Pancreas (tissue), 10 donors: ENCODE measurements around the gene USP44. TPM values are rescaled to one million over a fixed set of nuclear protein-coding genes. Genes with fewer than 3 reads are reported as not detected.

Experiments used
- ATAC-seq, 4 donors: fragments of 200-7000 bp; cut with Tn5 transposase; one replicate each; pipeline versions ENCODE4 v1.8.0 to v1.9.1; 2020; ENCODE audit warnings: mild to moderate bottlenecking in 4 of 4, moderate library complexity in 4 of 4
- DNase-seq, 6 donors: peaks; one replicate each; pipeline ENCODE4 v3.0.0-alpha.2; 2020
- FAIRE-seq: peaks from 2 replicates; lab custom pipeline; 2012; peaks lifted over from hg19 to GRCh38; lab: Jason Lieb, UNC
- H3K27ac ChIP-seq, 4 donors: fragments of 200-600 bp; sonication (generic); 1 replicate in 3 of 4; 2 replicates in 1 of 4; pipeline versions ENCODE4 v1.5.0 to v1.8.0; 2020
- H3K27me3 ChIP-seq, 4 donors: fragments of 200-600 bp; one replicate each; pipeline ENCODE4 v1.8.0; 2021
- H3K36me3 ChIP-seq, 3 donors: fragments of 200-600 bp; sonication (generic) in 1 of 3; one replicate each; pipeline versions ENCODE4 v1.5.0 to v1.8.0; 2020 to 2021
- H3K4me1 ChIP-seq, 3 donors: fragments of 200-600 bp; one replicate each; pipeline ENCODE4 v1.8.0; 2021
- H3K4me3 ChIP-seq, 4 donors: fragments of 200-600 bp; sonication (generic) in 2 of 4; one replicate each; pipeline versions ENCODE4 v1.5.0 to v1.8.0; 2020 to 2021
- H3K9me3 ChIP-seq, 4 donors: fragments of 200-600 bp; one replicate each; pipeline ENCODE4 v1.8.0; 2021
- WGBS, 2 donors: extraction: QIAGEN DNeasy Blood & Tissue Kit; methylation state at CpG; one replicate each; pipeline ENCODE4 v1.1.7; 2013; 5-methylcytosine and 5-hydroxymethylcytosine counted together
- intact Hi-C, 3 donors: fragments of 100-400 bp; cut with DNase I; formaldehyde crosslinking; loops; one replicate each; pipeline versions ENCODE4 v1.11.1 to v1.14.2; 2022
- polyA plus RNA-seq, 2 donors: library from polyadenylated mRNA; stranded (reverse); fragments of 200-250 nt; gene quantifications; one replicate each; pipeline ENCODE4 v1.2.3, GENCODE V29; 2013
- total RNA-seq, 6 donors: library from RNA; stranded (reverse); fragmentation: NEBNext Ultra II Directional in 4 of 6; extraction: Animal tissue kit (Norgen Biotek cat#: 25700) in 4 of 6; gene quantifications; one replicate each; pipeline versions ENCODE4 v1.2.1 to v1.2.4, GENCODE V29; 2021 to 2023
- TF ChIP-seq, protein P1 (sequence below), 4 donors: fragments of 200-600 bp; sonication (generic) in 3 of 4; IDR thresholded peaks; one replicate each; pipeline versions ENCODE4 v1.5.0 to v1.8.0; 2021; ENCODE audit warnings: antibody characterized with exemption in 4 of 4
- donor health status: healthy with polysubstance abuse.
- donor health status: DM: no; HTN: no; CAD: no; lungs with moderate emphysema.
- donor health status: DM: no; HTN: no; CAD: no.
- donor health status: control.
- donor health status: control.
- donor health status: Bipolar disorder and iron deficiency.
- donor health status: DM: yes; HTN: yes; CAD: no.
- donor health status: DM: no; HTN: no; CAD: no.
- donor health status: DM: no; HTN: no; CAD: no.
- donor health status: DM: yes; HTN: yes; CAD: no.

The USP44 gene
- total and polyA plus RNA-seq, 8 donors, result 2.1 to 4.3 (median 2.4) TPM

DNA sequence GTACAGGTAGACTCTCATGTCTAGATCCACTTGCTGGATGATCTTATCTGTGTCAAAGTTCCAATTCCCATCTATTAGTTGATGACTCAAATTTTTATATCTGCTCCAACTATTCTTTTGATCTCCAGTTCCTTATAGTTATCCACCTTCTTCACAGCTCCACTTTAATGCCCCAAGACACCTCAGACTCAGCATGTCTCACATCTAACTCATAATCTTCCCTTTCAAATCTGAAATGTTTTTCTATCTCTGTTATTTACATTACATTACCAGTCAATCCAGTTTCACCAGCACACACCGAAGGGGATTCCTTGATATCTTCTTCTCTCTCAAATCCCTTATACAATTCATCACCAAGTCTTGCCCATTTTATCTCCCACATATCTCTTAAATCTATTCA, 81.0 kb downstream of the USP44 start:
- FAIRE-seq (no peak), ATAC-seq (no peak), DNase-seq (no peak)
- Histone ChIP-seq H3K27me3 (no peaks in the 10 kb centered on the region), H3K9me3 (no peaks in the 10 kb centered on the region), H3K27ac (no peak overlapping the region), H3K4me3 (no peak overlapping the region), H3K36me3 (no peaks in the 10 kb centered on the region), H3K4me1 (peaks cover 0 to 2% (median under 1%) of the 10 kb centered on the region in 3 donors)
- intact Hi-C loops, result no loop called here
- WGBS, 2 donors, result 26 to 35% methylated on average over 1 of the region's 1 CpG
- TF ChIP-seq, protein P1, sequence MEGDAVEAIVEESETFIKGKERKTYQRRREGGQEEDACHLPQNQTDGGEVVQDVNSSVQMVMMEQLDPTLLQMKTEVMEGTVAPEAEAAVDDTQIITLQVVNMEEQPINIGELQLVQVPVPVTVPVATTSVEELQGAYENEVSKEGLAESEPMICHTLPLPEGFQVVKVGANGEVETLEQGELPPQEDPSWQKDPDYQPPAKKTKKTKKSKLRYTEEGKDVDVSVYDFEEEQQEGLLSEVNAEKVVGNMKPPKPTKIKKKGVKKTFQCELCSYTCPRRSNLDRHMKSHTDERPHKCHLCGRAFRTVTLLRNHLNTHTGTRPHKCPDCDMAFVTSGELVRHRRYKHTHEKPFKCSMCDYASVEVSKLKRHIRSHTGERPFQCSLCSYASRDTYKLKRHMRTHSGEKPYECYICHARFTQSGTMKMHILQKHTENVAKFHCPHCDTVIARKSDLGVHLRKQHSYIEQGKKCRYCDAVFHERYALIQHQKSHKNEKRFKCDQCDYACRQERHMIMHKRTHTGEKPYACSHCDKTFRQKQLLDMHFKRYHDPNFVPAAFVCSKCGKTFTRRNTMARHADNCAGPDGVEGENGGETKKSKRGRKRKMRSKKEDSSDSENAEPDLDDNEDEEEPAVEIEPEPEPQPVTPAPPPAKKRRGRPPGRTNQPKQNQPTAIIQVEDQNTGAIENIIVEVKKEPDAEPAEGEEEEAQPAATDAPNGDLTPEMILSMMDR (IDR thresholded peaks at IDR 0.05), result no peak

Other genes starting within 250 kb of the USP44 start
- 10 to 100 TPM; 29.8 to 43.5 (median 31.6) TPM for gene METAP2, start 77.3 kb downstream of the USP44 start, total RNA-seq
- 10 to 100 TPM; 22.4 to 57.2 TPM for gene METAP2, start 77.3 kb downstream of the USP44 start, polyA plus RNA-seq
- 10 to 100 TPM; 14.6 to 63.9 (median 22.7) TPM for gene NTN4, start 239.3 kb upstream of the USP44 start, total RNA-seq
- gene NTN4, start 239.3 kb upstream of the USP44 start, polyA plus RNA-seq, result 10 to 100 TPM; 15.5 to 18.1 TPM